ENCODE measurements around the gene NCEH1. TPM values are rescaled to one million over a fixed set of nuclear protein-coding genes. Genes with fewer than 3 reads are reported as not detected.

Gene NCEH1
- total RNA-seq, 6 donors from 2014 or later = 16.8 to 73.1 (median 36.4) TPM

- DNase-seq (no peak), ATAC-seq (ENCODE audit: low FRiP score in 2 of 2) (no peak)
- H3K27ac ChIP-seq = peak overlapping the region in 2 of 4 donors; percentile 44 to 61
- no peak overlapping the region for H3K4me3 ChIP-seq
- TF ChIP-seq POLR2A (IDR thresholded peaks at IDR 0.05) = no peak
- TF ChIP-seq EP300 (IDR thresholded peaks at IDR 0.05) = no peak
- TF ChIP-seq POLR2AphosphoS5 (IDR thresholded peaks at IDR 0.05) = no peak
- no peak for TF ChIP-seq CTCF (IDR thresholded peaks at IDR 0.05)
- H3K9me3 ChIP-seq = peaks cover 0 to 11% (median 5%) of the 10 kb centered on the region in 4 donors
- no peaks in the 10 kb centered on the region for H3K36me3 ChIP-seq
- H3K4me1 ChIP-seq = peaks cover 10 to 20% (median 14%) of the 10 kb centered on the region in 4 donors
- no peaks in the 10 kb centered on the region for H3K27me3 ChIP-seq
- WGBS, 2 donors = 32 to 34% methylated on average over 1 of the region's 1 CpG
These were observed 94.8 kb downstream of the NCEH1 start for GRCh38 chr3:172616031-172616461.

- WGBS, 2 donors = 63 to 67% methylated on average over 2 to 5 of the region's 5 CpGs
- H3K9me3 ChIP-seq = peaks cover 0 to 11% (median 5%) of the 10 kb centered on the region in 4 donors
- TF ChIP-seq CTCF (IDR thresholded peaks at IDR 0.05) (no peak), POLR2AphosphoS5 (IDR thresholded peaks at IDR 0.05) (no peak), EP300 (IDR thresholded peaks at IDR 0.05) (no peak), POLR2A (IDR thresholded peaks at IDR 0.05) (no peak)
- no peak overlapping the region for H3K4me3 ChIP-seq
- H3K4me1 ChIP-seq = peaks cover 10 to 20% (median 14%) of the 10 kb centered on the region in 4 donors
- no peaks in the 10 kb centered on the region for H3K36me3 ChIP-seq
- DNase-seq = peak in 1 of 2 donors; percentile 65
- ATAC-seq (ENCODE audit: low FRiP score in 2 of 2) = peak in 1 of 2 donors; percentile 20
- peak overlapping the region in 2 of 4 donors; percentile 40 to 61 for H3K27ac ChIP-seq
- no peaks in the 10 kb centered on the region for H3K27me3 ChIP-seq
These were observed 95.6 kb downstream of the NCEH1 start for GRCh38 chr3:172615296-172615695.

- peak; percentile 17 to 45 for ATAC-seq (ENCODE audit: low FRiP score in 2 of 2)
- Histone ChIP-seq H3K27ac (peak overlapping the region in 2 of 4 donors; percentile 40 to 61), H3K27me3 (no peaks in the 10 kb centered on the region), H3K9me3 (peaks cover 0 to 11% (median 5%) of the 10 kb centered on the region in 4 donors), H3K4me3 (no peak overlapping the region), H3K36me3 (no peaks in the 10 kb centered on the region), H3K4me1 (peaks cover 10 to 20% (median 14%) of the 10 kb centered on the region in 4 donors)
- 91 to 100% methylated on average over 1 to 6 of the region's 7 CpGs for WGBS, 2 donors
- peak in 1 of 2 donors; percentile 59 for DNase-seq
- TF ChIP-seq EP300 (IDR thresholded peaks at IDR 0.05) (no peak), POLR2AphosphoS5 (IDR thresholded peaks at IDR 0.05) (no peak), CTCF (IDR thresholded peaks at IDR 0.05) (no peak), POLR2A (IDR thresholded peaks at IDR 0.05) (no peak)
These were observed 96.3 kb downstream of the NCEH1 start for GRCh38 chr3:172614340-172615274.

GRCh38 chr3:172613845-172614244 is 97.0 kb downstream of the NCEH1 start:
- no peak overlapping the region for H3K4me3 ChIP-seq
- peaks cover 10 to 20% (median 14%) of the 10 kb centered on the region in 4 donors for H3K4me1 ChIP-seq
- no peaks in the 10 kb centered on the region for H3K36me3 ChIP-seq
- ATAC-seq (ENCODE audit: low FRiP score in 2 of 2) (no peak), DNase-seq (no peak)
- TF ChIP-seq POLR2AphosphoS5 (IDR thresholded peaks at IDR 0.05) = no peak
- TF ChIP-seq POLR2A (IDR thresholded peaks at IDR 0.05) = no peak
- no peak for TF ChIP-seq CTCF (IDR thresholded peaks at IDR 0.05)
- no peak for TF ChIP-seq EP300 (IDR thresholded peaks at IDR 0.05)
- peaks cover 0 to 11% (median 5%) of the 10 kb centered on the region in 4 donors for H3K9me3 ChIP-seq
- WGBS, 2 donors = 80 to 86% methylated on average over 1 to 2 of the region's 2 CpGs
- H3K27ac ChIP-seq = no peak overlapping the region
- no peaks in the 10 kb centered on the region for H3K27me3 ChIP-seq
